ENCODE data around the gene CEP192.

The CEP192 gene

GRCh38 chr18:13107074-13107473, 115.9 kb downstream of the CEP192 start:
- ChIA-PET CTCF (no interaction called here), POLR2A (ENCODE audit: low non-redundant PET) (no interaction called here)
- no peak overlapping the region for H3K27ac ChIP-seq
- no peak for DNase-seq (ENCODE audit: low spot score)
- no peak for TF ChIP-seq CTCF (conservative IDR thresholded peaks at IDR 0.05; ENCODE audit: low read depth)

- ChIA-PET POLR2A (ENCODE audit: low non-redundant PET) (no interaction called here), CTCF (no interaction called here)
- no peak for DNase-seq (ENCODE audit: low spot score)
- H3K27ac ChIP-seq = no peak overlapping the region
- no peak for TF ChIP-seq CTCF (conservative IDR thresholded peaks at IDR 0.05; ENCODE audit: low read depth)
Measured at GRCh38 chr18:13108330-13108729, 117.2 kb downstream of the CEP192 start.

- H3K27ac ChIP-seq = no peak overlapping the region
- ChIA-PET CTCF (no interaction called here), POLR2A (ENCODE audit: low non-redundant PET) (no interaction called here)
- DNase-seq (ENCODE audit: low spot score) = no peak
- TF ChIP-seq CTCF (conservative IDR thresholded peaks at IDR 0.05; ENCODE audit: low read depth) = no peak
Measured at GRCh38 chr18:13110559-13110958, 119.4 kb downstream of the CEP192 start.

- ChIA-PET POLR2A (ENCODE audit: low non-redundant PET) (no interaction called here), CTCF (interaction anchor here (0.6 to 0.8 kb wide), 4 partner anchors 46 to 1005 kb away, joined by 3 to 6 read pairs (median 4); no protein-coding TSS in a partner anchor)
- TF ChIP-seq CTCF (conservative IDR thresholded peaks at IDR 0.05; ENCODE audit: low read depth) = 0 out of 2 replicates have a peak, but pooled peaks have one; percentile 17
- no peak for DNase-seq (ENCODE audit: low spot score)
- H3K27ac ChIP-seq = no peak overlapping the region
Measured at GRCh38 chr18:13112982-13113381, 121.8 kb downstream of the CEP192 start.

- POLR2A ChIA-PET (ENCODE audit: low non-redundant PET) = no interaction called here
- H3K27ac ChIP-seq = no peak overlapping the region
- CTCF ChIA-PET = interaction anchor here (0.6 kb wide), 1 partner anchor 345 kb away, joined by 5 read pairs; no protein-coding TSS in a partner anchor
- no peak for DNase-seq (ENCODE audit: low spot score)
- no peak for TF ChIP-seq CTCF (conservative IDR thresholded peaks at IDR 0.05; ENCODE audit: low read depth)
Measured at GRCh38 chr18:13120255-13120654, 129.1 kb downstream of the CEP192 start.

- CTCF ChIA-PET = no interaction called here
- H3K27ac ChIP-seq = no peak overlapping the region
- POLR2A ChIA-PET (ENCODE audit: low non-redundant PET) = no interaction called here
- no peak for DNase-seq (ENCODE audit: low spot score)
- no peak for TF ChIP-seq CTCF (conservative IDR thresholded peaks at IDR 0.05; ENCODE audit: low read depth)
Measured at GRCh38 chr18:13120983-13121441, 129.8 kb downstream of the CEP192 start.

All from RWPE1 (cell line).